H1 (cell line): Measurements from ENCODE around the gene SH3PXD2A. TPM values are rescaled to one million over a fixed set of nuclear protein-coding genes. Genes with fewer than 3 reads are reported as not detected.
A peak's percentile ranks its signal among the peaks of the same experiment; 100 is the strongest.

Experiments used
- BRCA1 ChIP-seq: IDR thresholded peaks from 2 replicates; pipeline ENCODE4 v1.6.1; 2012; ENCODE audit warnings: low read depth, low read length, improper control_type of control experiment
- CBX8 ChIP-seq: fragments of 300-800, 300-1000 bp; sonication (generic); IDR thresholded peaks from 2 replicates; pipeline ENCODE4 v1.7.1; 2016; ENCODE audit warnings: low read depth, low read length, borderline replicate concordance
- CHD7 ChIP-seq: fragments of 300-600 bp; sonication (generic); IDR thresholded peaks from 2 replicates; pipeline ENCODE4 v1.7.1; 2012; ENCODE audit warnings: low read length, moderate library complexity, mild to moderate bottlenecking, inconsistent platforms; ENCODE audit not compliant: insufficient replicate concordance
- EZH2 ChIP-seq: fragments of 200-600 bp; sonication (generic); IDR thresholded peaks from 2 replicates; pipeline ENCODE4 v1.7.1; 2012; ENCODE audit warnings: low read depth, mild to moderate bottlenecking, moderate library complexity, low read length, inconsistent platforms; ENCODE audit not compliant: severe bottlenecking
- GTF2F1 ChIP-seq: IDR thresholded peaks from 2 replicates; pipeline ENCODE4 v1.6.1; 2012; ENCODE audit warnings: low read depth, low read length, improper control_type of control experiment, borderline replicate concordance
- HDAC2 ChIP-seq, 2 experiments: fragments of 300-600 bp in 1 of 2; sonication (generic) in 1 of 2; IDR thresholded peaks; 2 replicates each; pipeline ENCODE4 v1.6.1; 2011 to 2012; ENCODE audit warnings: low read depth in 2 of 2, low read length in 2 of 2, mild to moderate bottlenecking in 2 of 2, moderate library complexity in 2 of 2, borderline replicate concordance in 1 of 2, inconsistent platforms in 1 of 2
- POLR2A ChIP-seq, 2 experiments: IDR thresholded peaks; 1 replicate in 1 of 2; 2 replicates in 1 of 2; pipeline ENCODE4 v1.6.1; 2011; ENCODE audit warnings: low read depth in 2 of 2, low read length in 2 of 2, mild to moderate bottlenecking in 2 of 2; ENCODE audit errors: control extremely low read depth in 1 of 2
- POLR2AphosphoS5 ChIP-seq: IDR thresholded peaks from 2 replicates; pipeline ENCODE4 v1.6.1; 2011; ENCODE audit warnings: low read depth, low read length
- RNF2 ChIP-seq: fragments of 200-900, 300-1000 bp; sonication (generic); IDR thresholded peaks from 2 replicates; pipeline ENCODE4 v1.7.1; 2016; ENCODE audit warnings: borderline replicate concordance, low read depth, mild to moderate bottlenecking, antibody characterized with exemption, low read length; ENCODE audit not compliant: poor library complexity, severe bottlenecking; ENCODE audit errors: missing control alignments
- TEAD4 ChIP-seq: IDR thresholded peaks from 2 replicates; pipeline ENCODE4 v1.6.1; 2012; ENCODE audit warnings: low read depth, low read length, inconsistent platforms, mixed read lengths
- polyA plus RNA-seq, 7 experiments: library from polyadenylated mRNA; depleted of rRNA in 3 of 7; stranded (reverse) in 5 of 7; unstranded in 2 of 7; fragments of >200 nt in 5 of 7; fragments of 200-250 nt in 2 of 7; gene quantifications; 1 replicate in 5 of 7; 2 replicates in 1 of 7; 4 replicates in 1 of 7; pipeline versions ENCODE4 v1.2.1 to v1.2.3, GENCODE V29; 2011 to 2013; ENCODE audit warnings: missing spikeins in 2 of 7, mixed read lengths in 2 of 7
- total RNA-seq: library from RNA; stranded (reverse); fragmentation: NEBNext Ultra II Directional; extraction: Animal tissue kit (Norgen Biotek cat#: 25700); gene quantifications from 2 replicates; pipeline ENCODE4 v1.2.1, GENCODE V29; 2021

SH3PXD2A gene
- total and polyA plus RNA-seq, 2 of the 8 experiments (the other 6 are each of a cell fraction or from before 2014, with no cell fraction given) = 5.4 to 16.3 TPM

- no peak for TF ChIP-seq CHD7
- no peak for TF ChIP-seq RNF2
- no peak for TF ChIP-seq CBX8
- no peak for TF ChIP-seq POLR2A (IDR thresholded peaks at IDR 0.05; ENCODE audit: control extremely low read depth in 1 of 2, low read depth in 2 of 2, low read length in 2 of 2)
- no peak for TF ChIP-seq BRCA1
- TF ChIP-seq EZH2 = no peak
- 0 out of 4 replicates have a peak, but pooled peaks of 1 of the 2 experiments have one; percentile 45 for TF ChIP-seq HDAC2 (IDR thresholded peaks at IDR 0.05; ENCODE audit: borderline replicate concordance in 1 of 2, low read depth in 2 of 2, low read length in 2 of 2)
- TF ChIP-seq TEAD4 = no peak
- no peak for TF ChIP-seq GTF2F1
- TF ChIP-seq POLR2AphosphoS5 = no peak
Measured at GRCh38 chr10:103854686-103855391, 537 bp downstream of the SH3PXD2A start (continued).
